Neural crest cell (in vitro differentiated cells): Measurements from ENCODE around the gene HMGN1. TPM values are rescaled to one million over a fixed set of nuclear protein-coding genes. Genes with fewer than 3 reads are reported as not detected.

ENCODE experiments used
- DNase-seq: peaks from one replicate; pipeline ENCODE4 v3.0.0; 2021; ENCODE audit warnings: low read depth, mixed read lengths, low spot score
- H3K27ac Mint-ChIP-seq: one replicate; pipeline ENCODE4 v1.8.0; 2021; ENCODE audit warnings: mild to moderate bottlenecking, mixed read lengths; ENCODE audit not compliant: unreplicated experiment
- H3K27me3 Mint-ChIP-seq: 2 replicates; pipeline ENCODE4 v1.8.0; 2021; ENCODE audit warnings: low read depth, mild to moderate bottlenecking, mixed read lengths
- H3K36me3 Mint-ChIP-seq: 2 replicates; pipeline ENCODE4 v1.8.0; 2021; ENCODE audit warnings: low read depth, mild to moderate bottlenecking, mixed read lengths
- H3K4me1 Mint-ChIP-seq: 2 replicates; pipeline ENCODE4 v1.8.0; 2021; ENCODE audit warnings: mixed read lengths
- H3K4me3 Mint-ChIP-seq: one replicate; pipeline ENCODE4 v1.8.0; 2021; ENCODE audit warnings: mild to moderate bottlenecking, mixed read lengths
- H3K9me3 Mint-ChIP-seq: 2 replicates; pipeline ENCODE4 v1.8.0; 2021; ENCODE audit warnings: mixed read lengths
- total RNA-seq: library from RNA; stranded (reverse); gene quantifications from 2 replicates; pipeline ENCODE4 v1.2.1, GENCODE V29; 2021
- TF ChIP-seq, protein P1 (sequence below): fragments of 200-600 bp; sonication (generic); conservative IDR thresholded peaks from 2 replicates; pipeline ENCODE4 v1.5.0; 2021; ENCODE audit warnings: antibody characterized with exemption, mild to moderate bottlenecking

Gene HMGN1
- total RNA-seq, 1 donor from 2014 or later: 589 TPM

DNA sequence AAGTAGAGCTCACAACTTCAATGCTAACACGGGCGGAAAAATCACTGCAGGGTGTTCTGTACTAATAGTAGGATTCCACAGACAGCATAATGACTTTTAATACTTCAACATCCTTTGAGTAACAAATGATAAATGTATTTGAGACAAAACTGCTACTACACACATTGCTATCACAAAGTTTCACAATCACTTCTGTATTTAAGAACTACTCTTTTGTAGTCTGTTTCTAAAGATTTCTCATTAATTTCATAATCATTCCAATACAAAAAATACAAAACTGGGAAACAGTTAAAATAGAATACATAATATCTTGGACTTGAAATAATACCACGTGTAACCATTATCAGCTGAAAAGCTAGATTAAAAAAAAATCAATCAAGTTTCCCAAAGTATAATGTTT lies 2.7 kb downstream of the HMGN1 start:
- peaks cover 52% of the 10 kb centered on the region for H3K4me1 Mint-ChIP-seq
- H3K27ac Mint-ChIP-seq: no peak overlapping the region
- no peak for DNase-seq
- peaks cover 36% of the 10 kb centered on the region for H3K36me3 Mint-ChIP-seq
- TF ChIP-seq, protein P1, sequence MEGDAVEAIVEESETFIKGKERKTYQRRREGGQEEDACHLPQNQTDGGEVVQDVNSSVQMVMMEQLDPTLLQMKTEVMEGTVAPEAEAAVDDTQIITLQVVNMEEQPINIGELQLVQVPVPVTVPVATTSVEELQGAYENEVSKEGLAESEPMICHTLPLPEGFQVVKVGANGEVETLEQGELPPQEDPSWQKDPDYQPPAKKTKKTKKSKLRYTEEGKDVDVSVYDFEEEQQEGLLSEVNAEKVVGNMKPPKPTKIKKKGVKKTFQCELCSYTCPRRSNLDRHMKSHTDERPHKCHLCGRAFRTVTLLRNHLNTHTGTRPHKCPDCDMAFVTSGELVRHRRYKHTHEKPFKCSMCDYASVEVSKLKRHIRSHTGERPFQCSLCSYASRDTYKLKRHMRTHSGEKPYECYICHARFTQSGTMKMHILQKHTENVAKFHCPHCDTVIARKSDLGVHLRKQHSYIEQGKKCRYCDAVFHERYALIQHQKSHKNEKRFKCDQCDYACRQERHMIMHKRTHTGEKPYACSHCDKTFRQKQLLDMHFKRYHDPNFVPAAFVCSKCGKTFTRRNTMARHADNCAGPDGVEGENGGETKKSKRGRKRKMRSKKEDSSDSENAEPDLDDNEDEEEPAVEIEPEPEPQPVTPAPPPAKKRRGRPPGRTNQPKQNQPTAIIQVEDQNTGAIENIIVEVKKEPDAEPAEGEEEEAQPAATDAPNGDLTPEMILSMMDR: no peak
- H3K27me3 Mint-ChIP-seq: no peaks in the 10 kb centered on the region
- peak overlapping the region; percentile 98 for H3K4me3 Mint-ChIP-seq
- no peaks in the 10 kb centered on the region for H3K9me3 Mint-ChIP-seq

DNA sequence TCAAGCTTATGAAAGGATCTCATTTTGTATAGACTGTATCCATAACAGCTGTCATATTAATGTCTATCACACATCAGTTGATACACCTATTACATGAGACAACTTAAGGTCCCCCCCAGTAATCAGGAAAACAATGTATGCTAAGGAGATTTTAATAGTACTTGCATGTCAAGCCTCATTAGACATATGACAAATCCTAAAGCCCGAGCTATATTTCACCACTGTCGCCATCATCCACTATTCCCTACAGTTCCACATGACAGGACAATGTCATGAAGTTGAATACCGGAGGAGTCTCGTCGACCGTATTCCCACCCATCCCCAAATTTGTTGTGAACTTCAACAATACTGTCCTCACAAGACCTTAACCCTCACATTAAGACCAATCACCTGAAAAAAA lies 3.4 kb downstream of the HMGN1 start:
- no peak overlapping the region for H3K27ac Mint-ChIP-seq
- H3K4me3 Mint-ChIP-seq: peak overlapping the region; percentile 98
- H3K9me3 Mint-ChIP-seq: no peaks in the 10 kb centered on the region
- TF ChIP-seq, protein P1: no peak
- peaks cover 56% of the 10 kb centered on the region for H3K4me1 Mint-ChIP-seq
- no peak for DNase-seq
- H3K36me3 Mint-ChIP-seq: peaks cover 41% of the 10 kb centered on the region
- no peaks in the 10 kb centered on the region for H3K27me3 Mint-ChIP-seq

DNA sequence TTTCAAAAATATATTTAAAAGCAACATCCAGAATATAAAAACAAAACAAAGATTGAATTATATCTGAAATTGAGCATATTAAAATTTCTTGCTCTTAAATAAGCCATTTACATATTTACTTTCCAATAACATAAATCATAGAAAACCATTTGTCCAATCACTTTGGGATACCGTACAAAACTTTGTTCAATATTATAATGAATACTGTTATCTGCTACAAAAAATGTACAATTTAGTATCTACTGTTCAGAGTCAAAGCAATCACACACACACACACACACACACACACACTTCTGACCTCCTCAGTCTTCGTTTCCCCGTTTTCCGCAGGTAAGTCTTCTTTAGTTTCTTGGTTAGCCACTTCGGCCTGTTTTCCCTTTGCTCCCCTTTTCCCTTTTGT lies 4.0 kb downstream of the HMGN1 start:
- no peaks in the 10 kb centered on the region for H3K27me3 Mint-ChIP-seq
- DNase-seq: no peak
- TF ChIP-seq, protein P1: no peak
- peaks cover 51% of the 10 kb centered on the region for H3K4me1 Mint-ChIP-seq
- no peaks in the 10 kb centered on the region for H3K9me3 Mint-ChIP-seq
- H3K27ac Mint-ChIP-seq: no peak overlapping the region
- H3K4me3 Mint-ChIP-seq: peak overlapping the region; percentile 98
- peaks cover 41% of the 10 kb centered on the region for H3K36me3 Mint-ChIP-seq

DNA sequence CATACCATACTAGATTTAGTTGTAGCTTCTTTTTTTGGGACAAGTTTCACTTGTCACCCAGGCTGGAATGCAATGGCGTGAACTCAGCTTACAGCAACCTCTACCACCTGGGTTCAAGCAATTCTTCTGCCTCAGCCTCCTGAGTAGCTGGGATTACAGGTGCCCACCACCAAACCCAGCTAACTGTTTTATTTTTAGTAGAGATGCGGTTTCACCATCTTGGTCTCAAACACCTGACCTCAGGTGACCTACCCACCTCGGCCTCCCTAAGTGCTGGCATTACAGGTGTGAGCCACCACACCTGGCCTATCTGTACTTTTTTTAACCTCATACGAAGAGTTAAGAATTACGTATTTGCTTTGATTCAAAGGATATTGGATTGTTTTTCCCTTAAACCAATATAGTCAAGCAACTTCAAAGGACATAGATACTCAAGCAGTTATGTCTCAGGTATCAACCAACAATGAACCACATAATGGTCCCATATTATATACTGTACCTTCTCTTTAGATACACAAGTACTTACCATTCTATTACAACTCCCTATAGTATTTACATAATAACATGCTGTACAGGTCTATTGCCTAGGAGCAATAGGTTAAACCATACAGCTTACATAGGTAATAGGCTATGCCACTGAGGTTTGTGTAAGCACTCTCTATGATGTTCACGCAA lies 7.5 kb downstream of the HMGN1 start:
- peaks cover 33% of the 10 kb centered on the region for H3K36me3 Mint-ChIP-seq
- no peaks in the 10 kb centered on the region for H3K27me3 Mint-ChIP-seq
- no peaks in the 10 kb centered on the region for H3K9me3 Mint-ChIP-seq
- H3K4me1 Mint-ChIP-seq: peaks cover 32% of the 10 kb centered on the region
- DNase-seq: no peak
- TF ChIP-seq, protein P1: no peak
- no peak overlapping the region for H3K27ac Mint-ChIP-seq
- peak overlapping the region; percentile 49 for H3K4me3 Mint-ChIP-seq

DNA sequence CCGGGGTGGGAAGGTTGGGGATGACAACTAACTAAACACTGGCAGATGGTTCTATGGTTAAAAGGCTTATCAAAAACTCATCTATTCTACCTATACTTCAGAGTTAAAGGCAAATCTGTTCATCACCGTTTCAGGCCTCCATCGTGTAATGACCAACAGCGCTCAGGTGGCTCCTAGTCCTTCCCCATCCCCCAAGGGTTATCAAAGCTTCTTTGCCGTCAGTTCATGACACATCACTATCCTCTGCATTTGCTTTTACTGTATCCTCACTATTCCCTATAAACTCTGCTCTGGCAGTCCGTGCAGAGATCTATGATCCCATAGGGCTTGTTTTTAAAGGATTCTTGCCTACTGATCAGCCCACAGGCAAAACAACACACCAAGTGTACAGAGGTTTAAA lies 8.2 kb downstream of the HMGN1 start:
- H3K27me3 Mint-ChIP-seq: no peaks in the 10 kb centered on the region
- no peak for DNase-seq
- no peaks in the 10 kb centered on the region for H3K9me3 Mint-ChIP-seq
- peaks cover 25% of the 10 kb centered on the region for H3K4me1 Mint-ChIP-seq
- TF ChIP-seq, protein P1: no peak
- H3K36me3 Mint-ChIP-seq: peaks cover 27% of the 10 kb centered on the region
- no peak overlapping the region for H3K27ac Mint-ChIP-seq
- H3K4me3 Mint-ChIP-seq: peak overlapping the region; percentile 17
